B cell (primary cell): Measurements from ENCODE around the gene DENND6A. TPM values are rescaled to one million over a fixed set of nuclear protein-coding genes. Genes with fewer than 3 reads are reported as not detected.

Source experiments
- ATAC-seq: fragments of 200-7000 bp; cut with Tn5 transposase; one replicate; pipeline ENCODE4 v1.10.0; 2021; ENCODE audit warnings: low read depth, mild to moderate bottlenecking, moderate number of reproducible peaks, moderate library complexity
- CTCF ChIA-PET: fragments of 350-600 bp; sonication (Branson Sonifier 250); formaldehyde crosslinking; loops from one replicate; lab custom pipeline; 2021; ENCODE audit warnings: antibody characterized with exemption, inconsistent platforms; lab: Charles Lee
- POLR2A ChIA-PET: fragments of 350-600 bp; sonication (Branson Sonifier 250); formaldehyde crosslinking; loops from one replicate; lab custom pipeline; 2021; ENCODE audit warnings: antibody characterized with exemption; lab: Charles Lee
- DNase-seq: peaks from one replicate; pipeline ENCODE4 v3.0.0; 2013
- H2AFZ ChIP-seq: 2 replicates; pipeline ENCODE4 v1.6.1; 2012; ENCODE audit warnings: mild to moderate bottlenecking, low read depth, low read length; ENCODE audit not compliant: insufficient read depth, poor library complexity, severe bottlenecking
- H3K27ac ChIP-seq, 2 donors: 1 replicate in 1 of 2; 2 replicates in 1 of 2; pipeline ENCODE4 v1.5.1; 2012 to 2013; ENCODE audit warnings: low read length in 2 of 2, mild to moderate bottlenecking in 2 of 2, moderate library complexity in 1 of 2
- H3K27me3 ChIP-seq, 4 experiments: fragments of 200-600 bp in 1 of 4; sonication (generic) in 1 of 4; replicated peaks in 1 of 4; 1 replicate in 2 of 4; 2 replicates in 2 of 4; pipeline versions ENCODE4 v1.6.1 to v1.7.0; 2013 to 2016; ENCODE audit warnings: low read length in 3 of 4, mild to moderate bottlenecking in 2 of 4, mixed read lengths in 1 of 4, moderate library complexity in 1 of 4; ENCODE audit not compliant: insufficient read depth in 4 of 4, control insufficient read depth in 3 of 4; ENCODE audit errors: control extremely low read depth in 1 of 4
- H3K36me3 ChIP-seq, 2 experiments: replicated peaks in 1 of 2; 1 replicate in 1 of 2; 2 replicates in 1 of 2; pipeline versions ENCODE4 v1.6.1 to v1.7.1; 2013; ENCODE audit warnings: low read length in 1 of 2; ENCODE audit not compliant: insufficient read depth in 2 of 2, control insufficient read depth in 1 of 2; ENCODE audit errors: control extremely low read depth in 1 of 2, extremely low read depth in 1 of 2
- H3K4me1 ChIP-seq, 2 donors: fragments of 200-600 bp in 1 of 2; sonication (generic) in 1 of 2; 1 replicate in 1 of 2; 2 replicates in 1 of 2; pipeline versions ENCODE4 v1.5.1 to v1.6.1; 2013 to 2017; ENCODE audit warnings: low read length in 2 of 2; ENCODE audit not compliant: control insufficient read depth in 2 of 2, insufficient read depth in 2 of 2
- H3K4me2 ChIP-seq: replicated peaks from 2 replicates; pipeline ENCODE3; 2012; ENCODE audit warnings: mild to moderate bottlenecking, low read depth, low read length; ENCODE audit not compliant: poor library complexity, severe bottlenecking
- H3K4me3 ChIP-seq, 5 experiments: fragments of 200-600 bp in 1 of 5; sonication (generic) in 1 of 5; 1 replicate in 3 of 5; 2 replicates in 2 of 5; pipeline versions ENCODE4 v1.5.1 to v1.7.0; 2011 to 2016; ENCODE audit warnings: low read length in 4 of 5, mild to moderate bottlenecking in 4 of 5, low read depth in 2 of 5, control low read depth in 1 of 5, moderate library complexity in 1 of 5; ENCODE audit not compliant: insufficient read depth in 1 of 5; ENCODE audit errors: control extremely low read depth in 1 of 5, extremely low read depth in 1 of 5
- H3K79me2 ChIP-seq: fragments of 200-600 bp; sonication (generic); one replicate; pipeline ENCODE4 v1.6.0; 2016; ENCODE audit warnings: low read length; ENCODE audit not compliant: control insufficient read depth, insufficient read depth
- H3K9ac ChIP-seq: fragments of 200-600 bp; sonication (generic); 2 replicates; pipeline ENCODE4 v1.6.1; 2017; ENCODE audit warnings: mild to moderate bottlenecking, low read length, moderate library complexity
- H3K9me3 ChIP-seq, 3 donors: one replicate each; pipeline versions ENCODE4 v1.6.1 to v1.7.1; 2013; ENCODE audit warnings: low read length in 2 of 3; ENCODE audit not compliant: control insufficient read depth in 2 of 3, insufficient read depth in 1 of 3; ENCODE audit errors: control extremely low read depth in 1 of 3
- H4K20me1 ChIP-seq: 2 replicates; pipeline ENCODE4 v1.6.0; 2012; ENCODE audit warnings: mild to moderate bottlenecking, low read length; ENCODE audit not compliant: insufficient read depth, control insufficient read depth, poor library complexity, severe bottlenecking
- H3K27ac Mint-ChIP-seq: one replicate; pipeline ENCODE4 v1.8.0; 2021; ENCODE audit warnings: mixed read lengths
- H3K27me3 Mint-ChIP-seq: one replicate; pipeline ENCODE4 v1.8.0; 2021; ENCODE audit warnings: mixed read lengths
- H3K4me1 Mint-ChIP-seq: one replicate; pipeline ENCODE4 v1.8.0; 2021; ENCODE audit warnings: mixed read lengths
- H3K4me3 Mint-ChIP-seq: one replicate; pipeline ENCODE4 v1.8.0; 2021; ENCODE audit warnings: mixed read lengths
- H3K9me3 Mint-ChIP-seq: one replicate; pipeline ENCODE4 v1.8.0; 2022; ENCODE audit warnings: mixed read lengths; ENCODE audit not compliant: insufficient read depth
- CTCF ChIP-seq: fragments of 200-600 bp; IDR thresholded peaks from one replicate; pipeline ENCODE4 v1.8.0; 2022; ENCODE audit warnings: antibody characterized with exemption, mild to moderate bottlenecking
- EZH2 ChIP-seq: IDR thresholded peaks from 2 replicates; pipeline ENCODE4 v1.6.1; 2012; ENCODE audit warnings: borderline replicate concordance, low read depth, mild to moderate bottlenecking, moderate library complexity, low read length; ENCODE audit not compliant: insufficient read depth, poor library complexity, severe bottlenecking
- WGBS: methylation state at CpG from one replicate; pipeline ENCODE4 v1.1.5; 2013; ENCODE audit warnings: missing lambda C conversion rate; ENCODE audit not compliant: insufficient coverage; 5-methylcytosine and 5-hydroxymethylcytosine counted together
- intact Hi-C: fragments of 100-400 bp; cut with micrococcal nuclease; formaldehyde crosslinking; loops from one replicate; pipeline ENCODE4 v1.10.0; 2022
- polyA plus RNA-seq: library from polyadenylated mRNA; depleted of rRNA; stranded (reverse); fragments of >200 nt; gene quantifications from 2 replicates; pipeline ENCODE4 v1.2.3, GENCODE V29; 2012
- total RNA-seq, 2 donors: library from RNA; stranded (reverse); fragments of 120-200 nt in 1 of 2; gene quantifications; 1 replicate in 1 of 2; 2 replicates in 1 of 2; pipeline versions ENCODE4 v1.2.3 to v1.2.4, GENCODE V29; 2013 to 2022

The DENND6A gene
- total and polyA plus RNA-seq, 2 donors (not counting 1 experiment from before 2014, with no cell fraction given), result 10.0 to 31.5 TPM

- WGBS, result 100% methylated on average over 3 of the region's 7 CpGs
- intact Hi-C loops, result no loop called here
Measured at GRCh38 chr3:57737840-57738239, 45.0 kb upstream of the DENND6A start.

GRCh38 chr3:57735405-57735804 is 42.5 kb upstream of the DENND6A start:
- WGBS, result 100% methylated on average over 1 of the region's 2 CpGs
- Histone ChIP-seq H3K79me2 (no peaks in the 10 kb centered on the region), H3K27ac (no peak overlapping the region), H2AFZ (no peak overlapping the region), H3K4me2 (no peak overlapping the region), H3K27me3 (no peaks in the 10 kb centered on the region), H3K36me3 (no peaks in the 10 kb centered on the region), H3K4me1 (no peaks in the 10 kb centered on the region), H3K4me3 (no peak overlapping the region), H4K20me1 (no peaks in the 10 kb centered on the region), H3K9ac (no peak overlapping the region), H3K9me3 (no peaks in the 10 kb centered on the region)
- Mint-ChIP-seq H3K27ac (no peak overlapping the region), H3K27me3 (no peaks in the 10 kb centered on the region), H3K4me1 (no peaks in the 10 kb centered on the region), H3K9me3 (no peaks in the 10 kb centered on the region), H3K4me3 (no peak overlapping the region)
- ChIA-PET CTCF (no interaction called here), POLR2A (no interaction called here)
- ATAC-seq, result no peak
- intact Hi-C loops, result no loop called here
- TF ChIP-seq CTCF, result no peak
- TF ChIP-seq EZH2, result no peak
- no peak for DNase-seq

More at GRCh38 chr3:57737840-57738239, 45.0 kb upstream of the DENND6A start:
- H3K4me3 ChIP-seq, result no peak overlapping the region
- ATAC-seq, result no peak
- Mint-ChIP-seq H3K9me3 (no peaks in the 10 kb centered on the region), H3K27me3 (no peaks in the 10 kb centered on the region), H3K27ac (no peak overlapping the region), H3K4me1 (no peaks in the 10 kb centered on the region), H3K4me3 (no peak overlapping the region)
- H3K36me3 ChIP-seq, result no peaks in the 10 kb centered on the region
- no peaks in the 10 kb centered on the region for H3K9me3 ChIP-seq
- no peak overlapping the region for H3K9ac ChIP-seq
- no peak overlapping the region for H3K27ac ChIP-seq
- H3K4me2 ChIP-seq, result no peak overlapping the region
- H2AFZ ChIP-seq, result no peak overlapping the region
- ChIA-PET POLR2A (interaction anchor here (0.6 kb wide), 1 partner anchor 9 kb away, joined by 5 read pairs; no protein-coding TSS in a partner anchor), CTCF (no interaction called here)
- no peaks in the 10 kb centered on the region for H3K4me1 ChIP-seq
- H3K27me3 ChIP-seq, result no peaks in the 10 kb centered on the region
- H4K20me1 ChIP-seq, result no peaks in the 10 kb centered on the region
- H3K79me2 ChIP-seq, result no peaks in the 10 kb centered on the region
- no peak for DNase-seq
- no peak for TF ChIP-seq EZH2
- no peak for TF ChIP-seq CTCF
